Measurements from ENCODE around the gene HSD17B8.

DNA sequence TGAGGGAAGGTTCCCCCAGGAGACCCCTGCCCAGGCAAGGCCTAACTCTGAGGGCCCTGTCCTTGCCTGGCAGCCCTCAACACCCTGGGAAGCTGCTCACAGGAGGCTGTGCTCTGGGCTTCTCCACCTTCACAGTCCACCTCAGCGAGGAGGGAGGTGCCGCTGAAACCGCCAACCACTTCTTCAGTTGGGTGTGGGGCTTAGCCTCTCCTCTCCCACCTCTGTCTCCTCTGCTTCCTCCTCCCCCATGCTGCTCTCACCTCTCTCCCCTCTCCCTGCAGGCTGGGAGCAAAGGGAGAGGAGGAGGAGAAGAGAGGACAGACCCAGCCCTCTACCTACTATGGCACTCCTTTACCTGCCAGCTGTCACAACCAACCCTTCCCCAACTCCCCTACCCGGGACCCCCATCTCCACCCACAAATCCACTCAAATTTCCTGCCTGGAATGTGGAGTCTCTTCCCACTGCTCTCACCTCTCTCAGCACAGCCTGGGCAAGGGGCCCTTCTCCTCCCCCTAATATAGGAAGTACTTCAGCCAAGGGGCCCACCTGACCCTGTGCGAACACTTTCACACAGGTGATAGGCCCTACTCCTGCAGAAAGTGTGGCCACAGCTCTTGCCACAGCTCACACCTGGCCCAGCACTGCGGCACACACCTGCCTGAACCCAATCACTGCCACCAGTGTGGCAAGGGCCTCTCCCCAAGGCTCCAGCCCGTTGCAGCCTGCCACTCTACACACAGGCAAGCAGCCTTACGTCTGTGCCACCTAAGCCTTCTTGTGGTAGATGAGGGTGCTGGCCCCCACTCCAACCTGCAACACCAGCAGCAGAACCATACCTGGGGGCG lies 11.0 kb downstream of the HSD17B8 start:
- TF ChIP-seq, protein P1, sequence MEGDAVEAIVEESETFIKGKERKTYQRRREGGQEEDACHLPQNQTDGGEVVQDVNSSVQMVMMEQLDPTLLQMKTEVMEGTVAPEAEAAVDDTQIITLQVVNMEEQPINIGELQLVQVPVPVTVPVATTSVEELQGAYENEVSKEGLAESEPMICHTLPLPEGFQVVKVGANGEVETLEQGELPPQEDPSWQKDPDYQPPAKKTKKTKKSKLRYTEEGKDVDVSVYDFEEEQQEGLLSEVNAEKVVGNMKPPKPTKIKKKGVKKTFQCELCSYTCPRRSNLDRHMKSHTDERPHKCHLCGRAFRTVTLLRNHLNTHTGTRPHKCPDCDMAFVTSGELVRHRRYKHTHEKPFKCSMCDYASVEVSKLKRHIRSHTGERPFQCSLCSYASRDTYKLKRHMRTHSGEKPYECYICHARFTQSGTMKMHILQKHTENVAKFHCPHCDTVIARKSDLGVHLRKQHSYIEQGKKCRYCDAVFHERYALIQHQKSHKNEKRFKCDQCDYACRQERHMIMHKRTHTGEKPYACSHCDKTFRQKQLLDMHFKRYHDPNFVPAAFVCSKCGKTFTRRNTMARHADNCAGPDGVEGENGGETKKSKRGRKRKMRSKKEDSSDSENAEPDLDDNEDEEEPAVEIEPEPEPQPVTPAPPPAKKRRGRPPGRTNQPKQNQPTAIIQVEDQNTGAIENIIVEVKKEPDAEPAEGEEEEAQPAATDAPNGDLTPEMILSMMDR (IDR thresholded peaks at IDR 0.05): no peak
- TF ChIP-seq POLR2AphosphoS5 (IDR thresholded peaks at IDR 0.05; ENCODE audit: low read depth, low read length): no peak
- TF ChIP-seq, protein P2, sequence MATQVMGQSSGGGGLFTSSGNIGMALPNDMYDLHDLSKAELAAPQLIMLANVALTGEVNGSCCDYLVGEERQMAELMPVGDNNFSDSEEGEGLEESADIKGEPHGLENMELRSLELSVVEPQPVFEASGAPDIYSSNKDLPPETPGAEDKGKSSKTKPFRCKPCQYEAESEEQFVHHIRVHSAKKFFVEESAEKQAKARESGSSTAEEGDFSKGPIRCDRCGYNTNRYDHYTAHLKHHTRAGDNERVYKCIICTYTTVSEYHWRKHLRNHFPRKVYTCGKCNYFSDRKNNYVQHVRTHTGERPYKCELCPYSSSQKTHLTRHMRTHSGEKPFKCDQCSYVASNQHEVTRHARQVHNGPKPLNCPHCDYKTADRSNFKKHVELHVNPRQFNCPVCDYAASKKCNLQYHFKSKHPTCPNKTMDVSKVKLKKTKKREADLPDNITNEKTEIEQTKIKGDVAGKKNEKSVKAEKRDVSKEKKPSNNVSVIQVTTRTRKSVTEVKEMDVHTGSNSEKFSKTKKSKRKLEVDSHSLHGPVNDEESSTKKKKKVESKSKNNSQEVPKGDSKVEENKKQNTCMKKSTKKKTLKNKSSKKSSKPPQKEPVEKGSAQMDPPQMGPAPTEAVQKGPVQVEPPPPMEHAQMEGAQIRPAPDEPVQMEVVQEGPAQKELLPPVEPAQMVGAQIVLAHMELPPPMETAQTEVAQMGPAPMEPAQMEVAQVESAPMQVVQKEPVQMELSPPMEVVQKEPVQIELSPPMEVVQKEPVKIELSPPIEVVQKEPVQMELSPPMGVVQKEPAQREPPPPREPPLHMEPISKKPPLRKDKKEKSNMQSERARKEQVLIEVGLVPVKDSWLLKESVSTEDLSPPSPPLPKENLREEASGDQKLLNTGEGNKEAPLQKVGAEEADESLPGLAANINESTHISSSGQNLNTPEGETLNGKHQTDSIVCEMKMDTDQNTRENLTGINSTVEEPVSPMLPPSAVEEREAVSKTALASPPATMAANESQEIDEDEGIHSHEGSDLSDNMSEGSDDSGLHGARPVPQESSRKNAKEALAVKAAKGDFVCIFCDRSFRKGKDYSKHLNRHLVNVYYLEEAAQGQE (IDR thresholded peaks at IDR 0.05; ENCODE audit: insufficient read depth in 1 of 2, low read depth in 2 of 2, low read length in 1 of 2): no peak
- TF ChIP-seq SIN3A (IDR thresholded peaks at IDR 0.05; ENCODE audit: borderline replicate concordance, insufficient read depth, low read depth, low read length): no peak
